KMS-11 (cell line): ENCODE measurements around the gene RNASE1.

Source experiments
- H2AFZ ChIP-seq: fragments of 200-600 bp; sonication (generic); 2 replicates; pipeline ENCODE4 v1.6.1; 2016; ENCODE audit warnings: antibody characterized with exemption, mixed run types, low read depth
- H3K27ac ChIP-seq: fragments of 200-600 bp; sonication (generic); 2 replicates; pipeline ENCODE4 v1.6.1; 2016; ENCODE audit warnings: mild to moderate bottlenecking, mixed run types
- H3K27me3 ChIP-seq: fragments of 200-600 bp; sonication (generic); 2 replicates; pipeline ENCODE4 v1.6.1; 2017; ENCODE audit warnings: mild to moderate bottlenecking, low read depth, mixed run types, moderate library complexity; ENCODE audit not compliant: insufficient read depth
- H3K36me3 ChIP-seq: fragments of 200-600 bp; sonication (generic); 2 replicates; pipeline ENCODE4 v1.6.1; 2017; ENCODE audit warnings: mild to moderate bottlenecking, mixed run types; ENCODE audit not compliant: insufficient read depth
- H3K4me1 ChIP-seq: fragments of 200-600 bp; sonication (generic); 2 replicates; pipeline ENCODE4 v1.6.1; 2016; ENCODE audit warnings: mild to moderate bottlenecking, low read depth, mixed run types; ENCODE audit not compliant: poor library complexity, severe bottlenecking
- H3K4me2 ChIP-seq: fragments of 200-600 bp; sonication (generic); 2 replicates; pipeline ENCODE4 v1.7.0; 2016; ENCODE audit warnings: mild to moderate bottlenecking, mixed run types
- H3K4me3 ChIP-seq: fragments of 200-600 bp; sonication (generic); IDR thresholded peaks from 2 replicates; pipeline ENCODE4 v1.6.1; 2017; ENCODE audit warnings: low read depth, low read length, mixed read lengths; ENCODE audit not compliant: insufficient read depth
- H3K79me2 ChIP-seq: fragments of 200-600 bp; sonication (generic); 2 replicates; pipeline ENCODE4 v1.6.1; 2016; ENCODE audit warnings: low read depth, mixed run types; ENCODE audit not compliant: insufficient read depth
- H3K9ac ChIP-seq: fragments of 200-600 bp; sonication (generic); 2 replicates; pipeline ENCODE4 v1.6.1; 2016; ENCODE audit warnings: mild to moderate bottlenecking, mixed run types
- H4K20me1 ChIP-seq: fragments of 200-600 bp; sonication (generic); 2 replicates; pipeline ENCODE4 v1.6.1; 2016; ENCODE audit warnings: mild to moderate bottlenecking, mixed run types; ENCODE audit not compliant: insufficient read depth
- CTCF ChIP-seq: fragments of 200-600 bp; sonication (generic); conservative IDR thresholded peaks from 2 replicates; pipeline ENCODE4 v1.6.1; 2017; ENCODE audit warnings: low read depth, mild to moderate bottlenecking, antibody characterized with exemption, low read length, moderate library complexity, mixed read lengths

Gene RNASE1

DNA sequence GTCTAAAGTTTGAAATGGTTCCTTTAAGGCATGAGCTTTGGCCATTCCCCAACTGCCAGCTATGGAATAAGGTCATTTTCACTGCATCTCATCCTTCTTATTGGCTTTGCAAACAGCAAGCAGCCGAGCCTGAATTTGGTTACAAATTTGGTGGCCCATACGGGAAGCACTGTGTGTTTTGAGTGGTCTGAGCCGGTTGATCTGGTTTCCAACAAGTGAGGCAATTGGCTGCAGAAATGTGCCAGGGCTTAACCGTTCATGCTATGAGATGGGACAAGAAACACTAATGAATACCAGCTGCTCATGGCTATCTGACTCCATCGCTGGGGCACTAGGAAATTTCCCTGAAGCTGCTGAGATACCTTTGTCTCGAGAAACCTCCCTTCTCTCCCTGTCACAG, 47.6 kb downstream of the RNASE1 start:
- Histone ChIP-seq H3K36me3 (no peaks in the 10 kb centered on the region), H3K4me1 (no peaks in the 10 kb centered on the region), H3K27ac (no peak overlapping the region), H3K4me2 (no peak overlapping the region), H3K79me2 (no peaks in the 10 kb centered on the region), H3K4me3 (no peak overlapping the region), H4K20me1 (no peaks in the 10 kb centered on the region), H3K9ac (no peak overlapping the region), H3K27me3 (no peaks in the 10 kb centered on the region), H2AFZ (no peak overlapping the region)
- TF ChIP-seq CTCF = no peak

GRCh38 chr14:20754308-20754707, 48.3 kb downstream of the RNASE1 start:
- Histone ChIP-seq H3K9ac (no peak overlapping the region), H3K79me2 (no peaks in the 10 kb centered on the region), H4K20me1 (no peaks in the 10 kb centered on the region), H3K27me3 (no peaks in the 10 kb centered on the region), H3K27ac (no peak overlapping the region), H3K4me1 (no peaks in the 10 kb centered on the region), H2AFZ (no peak overlapping the region), H3K4me3 (no peak overlapping the region), H3K4me2 (no peak overlapping the region), H3K36me3 (no peaks in the 10 kb centered on the region)
- TF ChIP-seq CTCF = no peak

GRCh38 chr14:20751963-20752562, 50.6 kb downstream of the RNASE1 start:
- Histone ChIP-seq H3K9ac (no peak overlapping the region), H3K27ac (no peak overlapping the region), H3K36me3 (no peaks in the 10 kb centered on the region), H3K79me2 (no peaks in the 10 kb centered on the region), H4K20me1 (no peaks in the 10 kb centered on the region), H3K27me3 (no peaks in the 10 kb centered on the region), H2AFZ (no peak overlapping the region), H3K4me2 (no peak overlapping the region), H3K4me1 (no peaks in the 10 kb centered on the region), H3K4me3 (no peak overlapping the region)
- no peak for TF ChIP-seq CTCF
